ENCODE results near the gene DMRTC2.

The DMRTC2 gene

DNA sequence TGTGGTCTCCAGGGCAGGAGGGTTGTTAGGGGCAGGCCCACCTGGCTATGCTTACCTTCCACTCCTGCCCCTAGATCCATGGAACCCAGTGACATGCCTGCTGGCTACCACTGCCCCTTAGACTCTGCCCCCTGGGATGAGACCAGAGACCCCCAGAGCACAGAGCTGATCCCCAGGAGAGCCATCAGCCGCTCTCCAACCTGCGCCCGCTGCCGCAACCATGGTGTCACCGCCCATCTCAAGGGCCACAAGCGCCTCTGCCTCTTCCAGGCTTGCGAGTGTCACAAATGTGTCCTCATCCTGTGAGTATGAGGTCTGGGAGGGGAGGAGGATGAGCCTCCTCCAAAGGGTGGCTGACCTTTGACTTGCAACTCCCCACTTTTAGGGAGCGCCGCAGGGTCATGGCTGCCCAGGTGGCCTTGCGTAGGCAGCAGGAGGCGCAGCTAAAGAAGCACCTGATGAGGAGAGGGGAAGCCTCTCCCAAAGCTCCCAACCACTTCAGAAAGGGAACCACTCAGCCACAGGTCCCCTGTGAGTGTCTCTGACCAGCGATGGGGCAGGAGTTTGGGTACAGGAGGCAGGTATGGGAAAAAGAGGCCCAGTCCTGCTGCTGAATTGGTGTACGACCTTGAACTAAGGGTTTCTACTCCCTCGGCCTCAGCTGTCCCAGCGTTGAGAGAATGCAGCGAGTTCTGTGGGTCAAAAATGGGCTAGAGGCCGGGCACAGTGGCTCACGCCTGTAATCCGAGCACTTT is 2.7 kb downstream of the DMRTC2 start:
- DNase-seq: no peak

DNA sequence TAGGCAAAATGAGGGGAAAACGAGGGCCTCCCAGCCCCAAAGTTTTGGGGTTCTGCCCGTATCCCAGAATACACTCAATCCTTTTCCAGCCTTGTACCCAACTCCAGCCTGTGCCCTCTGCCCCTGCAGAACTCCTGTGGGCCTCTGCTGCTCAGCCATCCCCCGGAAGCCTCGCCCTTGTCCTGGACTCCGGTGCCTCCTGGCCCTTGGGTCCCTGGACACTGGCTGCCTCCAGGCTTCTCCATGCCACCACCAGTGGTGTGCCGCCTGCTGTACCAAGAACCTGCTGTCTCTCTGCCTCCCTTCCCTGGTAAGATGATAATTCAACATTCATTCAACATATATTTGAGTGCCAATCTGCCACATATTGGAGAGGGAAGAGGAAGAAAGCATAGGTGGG is 3.8 kb downstream of the DMRTC2 start:
- DNase-seq: no peak

DNA sequence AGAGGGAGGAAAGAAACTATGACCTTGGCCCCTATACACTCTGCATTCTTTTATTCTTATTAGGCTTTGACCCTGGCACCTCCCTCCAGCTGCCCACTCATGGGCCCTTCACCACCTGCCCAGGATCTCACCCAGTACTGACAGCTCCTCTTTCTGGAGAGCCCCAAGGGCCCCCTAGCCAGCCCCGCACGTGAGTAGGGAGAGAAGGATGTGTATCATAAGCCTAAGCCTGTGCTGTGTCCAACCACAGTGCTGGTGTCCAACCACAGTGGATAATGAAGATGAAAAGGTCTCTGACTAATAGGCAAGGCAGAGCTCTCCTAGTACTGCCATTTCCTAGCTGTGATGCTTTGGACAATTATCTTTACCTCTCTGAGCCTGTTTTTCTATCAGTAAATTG is 4.2 kb downstream of the DMRTC2 start:
- no peak for DNase-seq

DNA sequence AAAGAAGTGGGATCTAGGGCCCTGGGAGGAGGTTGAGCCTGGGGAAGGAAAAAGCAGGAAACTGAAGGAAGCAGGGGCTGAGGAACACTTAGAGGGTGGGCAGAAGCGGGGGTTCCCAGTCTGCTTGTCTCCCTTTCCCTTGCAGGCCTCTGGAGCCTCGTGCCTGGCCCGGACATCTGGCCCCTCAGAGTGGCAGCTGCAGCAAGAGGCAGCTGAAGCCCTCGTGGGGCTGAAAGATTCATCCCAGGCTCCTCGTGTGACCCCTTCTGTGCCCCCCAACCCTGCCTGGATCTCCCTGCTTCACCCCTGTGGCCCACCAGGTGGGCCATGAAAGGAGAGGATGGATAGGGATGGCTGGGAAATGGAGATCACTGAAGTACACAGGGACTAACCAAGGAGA is 5.5 kb downstream of the DMRTC2 start:
- DNase-seq: no peak

DNA sequence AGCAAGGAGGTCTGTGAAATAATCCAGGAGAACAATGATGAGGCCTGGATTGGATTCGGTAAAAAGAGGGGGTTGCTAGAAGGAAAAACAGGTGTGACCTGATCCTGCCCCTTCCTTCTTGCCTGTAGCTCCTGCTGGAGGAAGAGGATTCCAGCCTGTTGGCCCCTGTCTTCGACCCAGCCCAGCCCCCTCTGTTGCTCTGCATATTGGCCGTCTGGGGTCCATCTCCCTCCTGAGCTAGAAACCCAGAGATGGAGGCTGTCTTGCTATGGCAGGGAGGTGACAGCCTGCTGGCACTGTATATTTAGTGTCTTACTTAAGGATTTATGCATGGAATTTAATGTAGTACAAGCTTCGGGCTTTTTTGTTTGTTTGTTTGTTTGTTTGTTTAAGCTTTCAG is 6.6 kb downstream of the DMRTC2 start:
- DNase-seq: no peak

DNA sequence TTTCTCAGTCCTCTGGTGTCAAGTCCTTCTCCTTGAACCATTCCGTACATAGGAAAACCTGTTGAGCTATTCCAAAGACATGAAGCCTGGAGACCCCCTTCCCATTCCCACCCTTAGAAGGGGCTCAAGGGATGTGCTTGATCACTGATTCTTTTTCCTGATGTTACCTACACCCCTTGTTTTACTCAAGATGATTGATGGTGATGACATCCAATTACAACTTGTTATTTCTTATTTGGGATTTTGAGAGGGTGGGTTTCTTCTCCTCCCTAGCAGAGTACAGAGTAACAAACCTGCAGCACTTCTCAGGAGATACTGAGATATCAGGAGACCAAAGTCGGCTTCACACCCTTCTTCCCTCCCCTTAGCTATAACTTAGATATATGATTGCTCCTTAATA is 8.5 kb downstream of the DMRTC2 start:
- no peak for DNase-seq

DNA sequence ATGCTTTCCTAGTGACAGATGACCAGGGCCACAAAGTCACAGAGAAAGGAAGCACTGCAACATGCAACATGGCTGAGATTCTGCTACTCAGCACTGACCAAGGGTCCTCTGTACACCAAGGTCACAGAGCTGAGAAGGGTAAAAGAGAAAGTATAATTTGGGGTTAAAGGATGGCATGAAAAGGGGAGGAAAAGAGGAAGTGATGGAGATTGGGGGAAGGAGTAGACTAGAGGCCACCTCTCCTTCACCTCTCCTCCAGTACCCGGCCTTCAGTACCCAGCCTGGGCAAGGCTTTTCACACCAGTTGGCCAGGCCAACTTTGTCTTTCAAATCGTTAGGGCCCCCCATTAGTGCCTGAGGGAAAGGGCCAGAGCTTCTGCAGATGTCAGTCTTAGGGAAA is 8.9 kb downstream of the DMRTC2 start:
- no peak for DNase-seq

DNA sequence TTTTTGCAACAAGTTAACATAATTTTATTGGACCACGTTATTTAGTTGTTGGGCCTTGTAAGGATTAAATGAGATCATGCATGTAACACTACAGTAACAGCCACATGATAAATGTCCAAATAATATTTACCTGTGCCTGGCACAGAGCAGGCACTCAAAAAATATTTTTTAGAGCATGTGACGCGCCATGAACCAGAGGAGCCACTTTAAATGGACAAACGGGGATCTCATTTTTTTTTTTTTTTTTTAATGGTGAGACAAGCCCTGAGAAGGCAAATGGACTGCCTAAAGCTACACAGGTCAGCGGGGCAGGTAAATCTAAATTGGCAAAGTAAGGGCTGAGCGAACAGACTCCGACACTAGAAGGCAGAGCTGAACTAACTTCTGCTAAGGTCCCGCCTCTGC is 14.4 kb downstream of the DMRTC2 start:
- no peak for DNase-seq

DNA sequence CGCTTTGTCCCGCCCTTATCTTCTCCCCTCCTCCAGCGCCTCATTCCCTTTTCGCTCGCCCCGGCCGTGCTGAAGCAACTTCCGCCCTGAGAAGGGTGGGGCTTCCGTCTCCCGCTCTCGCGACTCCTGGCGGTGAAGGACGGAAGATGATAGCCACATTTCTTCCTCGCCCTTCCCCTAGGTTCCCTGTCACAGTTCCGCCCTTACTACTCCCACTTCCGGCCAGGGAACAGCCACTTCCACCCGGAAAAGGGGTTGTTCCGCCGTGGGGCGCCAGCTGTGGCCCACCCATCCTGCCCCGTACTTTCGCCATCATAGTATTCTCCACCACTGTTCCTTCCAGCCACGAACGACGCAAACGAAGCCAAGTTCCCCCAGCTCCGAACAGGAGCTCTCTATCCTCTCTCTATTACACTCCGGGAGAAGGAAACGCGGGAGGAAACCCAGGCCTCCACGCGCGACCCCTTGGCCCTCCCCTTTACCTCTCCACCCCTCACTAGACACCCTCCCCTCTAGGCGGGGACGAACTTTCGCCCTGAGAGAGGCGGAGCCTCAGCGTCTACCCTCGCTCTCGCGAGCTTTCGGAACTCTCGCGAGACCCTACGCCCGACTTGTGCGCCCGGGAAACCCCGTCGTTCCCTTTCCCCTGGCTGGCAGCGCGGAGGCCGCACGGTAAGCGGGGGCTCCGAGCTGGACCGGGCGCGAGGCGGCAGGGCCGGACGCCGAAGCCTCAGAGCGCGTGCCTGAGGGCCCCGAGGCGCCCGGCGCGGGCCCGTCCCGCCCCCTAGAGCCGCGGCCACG is 15.0 kb downstream of the DMRTC2 start, which contains the start of gene RPS19:
TSS of gene RPS19 (plus strand) at position 638 of the 801 bp plus-strand sequence. CDS start 520 bp downstream, outside the sequence.
- DNase-seq: peak; percentile 99

GRCh38 chr19:41860419-41861115 is 15.7 kb downstream of the DMRTC2 start:
- DNase-seq: peak; percentile 34

DNA sequence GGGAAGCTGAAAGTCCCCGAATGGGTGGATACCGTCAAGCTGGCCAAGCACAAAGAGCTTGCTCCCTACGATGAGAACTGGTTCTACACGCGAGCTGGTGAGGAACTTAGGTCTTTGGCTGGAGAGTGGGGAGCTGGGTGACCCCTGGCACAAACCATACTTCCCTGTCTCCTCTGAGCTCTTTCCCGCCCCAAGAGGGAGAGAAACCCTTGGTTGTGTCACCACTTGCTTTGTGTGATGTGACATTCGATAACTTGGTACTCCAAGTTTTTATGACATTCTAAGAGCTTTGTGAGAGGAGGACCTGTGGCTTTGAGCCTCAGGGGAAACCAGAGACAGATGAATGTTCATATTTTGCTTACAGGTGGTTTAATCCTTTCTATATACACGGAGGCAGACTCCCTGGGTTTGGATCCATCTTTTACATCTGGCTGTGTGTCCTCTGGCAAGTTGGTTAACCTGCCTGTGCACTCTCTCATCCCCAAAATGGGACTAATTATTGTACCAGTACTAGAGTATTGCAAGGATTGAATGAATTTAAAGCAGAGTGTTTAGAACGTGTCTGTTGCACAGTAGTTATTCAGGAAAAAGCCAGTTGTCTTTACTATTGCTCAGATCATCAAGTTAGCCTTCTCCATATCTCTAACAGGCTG is 16.4 kb downstream of the DMRTC2 start:
- DNase-seq: no peak

- DNase-seq: no peak
These were observed 17.0 kb downstream of the DMRTC2 start for GRCh38 chr19:41861846-41862245.

GRCh38 chr19:41862445-41862986 is 17.7 kb downstream of the DMRTC2 start:
- DNase-seq: no peak

GRCh38 chr19:41863209-41863931 is 18.5 kb downstream of the DMRTC2 start:
- no peak for DNase-seq

GRCh38 chr19:41864374-41864773 is 19.5 kb downstream of the DMRTC2 start:
- no peak for DNase-seq

- no peak for DNase-seq
These were observed 21.4 kb downstream of the DMRTC2 start for GRCh38 chr19:41866284-41866683.

GRCh38 chr19:41868120-41868988 is 23.5 kb downstream of the DMRTC2 start:
- DNase-seq: no peak

GRCh38 chr19:41868989-41869300 is 24.1 kb downstream of the DMRTC2 start:
- DNase-seq: no peak

DNA sequence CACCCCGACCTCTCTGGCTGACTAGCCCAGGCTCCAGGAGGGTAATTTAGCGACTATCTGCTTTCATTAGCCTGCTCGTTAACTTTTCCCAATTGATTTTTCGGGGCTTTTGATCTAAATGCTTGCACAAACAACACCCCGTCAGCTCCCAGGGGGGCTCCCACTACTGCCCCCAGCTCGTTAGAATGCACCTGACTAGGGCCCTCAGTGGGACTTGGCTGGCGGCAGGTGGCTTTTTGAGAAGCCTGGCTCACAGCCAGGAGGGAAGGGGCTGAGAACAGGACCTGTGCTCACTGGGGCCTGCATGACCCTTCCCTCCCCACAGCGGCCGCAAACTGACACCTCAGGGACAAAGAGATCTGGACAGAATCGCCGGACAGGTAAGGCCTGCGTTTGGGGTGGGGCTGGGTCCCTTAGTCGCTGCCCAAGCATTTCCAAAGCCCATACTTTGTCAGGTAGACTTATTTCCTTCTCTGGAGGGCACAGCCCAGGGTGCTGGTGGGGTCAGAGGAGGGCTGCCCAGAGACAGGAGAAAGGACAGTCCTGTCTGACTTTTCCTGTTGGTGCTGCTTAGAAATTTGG is 24.6 kb downstream of the DMRTC2 start:
- no peak for DNase-seq

DNA sequence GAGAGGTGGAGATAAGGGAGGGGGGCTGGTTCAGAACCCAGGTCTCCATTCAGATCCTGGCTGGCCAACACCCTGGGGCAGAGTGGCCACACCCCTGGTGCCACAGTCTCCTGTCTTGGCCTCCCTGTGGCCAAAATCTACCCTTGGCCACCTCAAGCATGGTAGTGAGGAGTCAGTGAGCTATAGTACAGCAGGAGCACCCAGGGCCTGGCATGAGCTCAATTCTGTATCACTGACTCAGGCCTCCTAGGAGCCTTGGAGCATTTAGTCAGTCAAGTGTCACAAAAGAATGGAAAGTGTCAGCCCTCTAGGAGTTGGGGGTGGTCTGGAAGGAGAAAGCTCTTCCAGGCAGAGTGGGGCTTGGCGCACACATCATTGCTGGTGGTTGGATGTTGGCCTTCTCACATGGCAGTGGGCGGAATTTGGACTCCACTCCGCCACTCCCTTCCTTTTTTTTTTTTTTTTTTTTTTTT is 25.6 kb downstream of the DMRTC2 start:
- no peak for DNase-seq
